Measurements from ENCODE around the gene PLCG2.

Gene PLCG2

GRCh38 chr16:81918927-81919326 is 139.8 kb downstream of the PLCG2 start:
- H3K4me1 ChIP-seq (ENCODE audit: control insufficient read depth in 1 of 2, insufficient read depth in 1 of 2, low read depth in 1 of 2, low read length in 1 of 2), result no peaks in the 10 kb centered on the region
- H3K27me3 ChIP-seq, result no peaks in the 10 kb centered on the region
- H3K4me3 ChIP-seq (ENCODE audit: low read depth in 1 of 2, low read length in 1 of 2), result no peak overlapping the region
- H3K9me3 ChIP-seq, result no peaks in the 10 kb centered on the region
- H3K36me3 ChIP-seq, result peaks cover 93% of the 10 kb centered on the region
- no peak for TF ChIP-seq CTCF (IDR thresholded peaks at IDR 0.05)
- no peak overlapping the region for H3K27ac ChIP-seq

GRCh38 chr16:81920498-81920897 is 141.4 kb downstream of the PLCG2 start:
- peaks cover 93% of the 10 kb centered on the region for H3K36me3 ChIP-seq
- H3K4me1 ChIP-seq (ENCODE audit: control insufficient read depth in 1 of 2, insufficient read depth in 1 of 2, low read depth in 1 of 2, low read length in 1 of 2), result no peaks in the 10 kb centered on the region
- no peaks in the 10 kb centered on the region for H3K9me3 ChIP-seq
- TF ChIP-seq CTCF (IDR thresholded peaks at IDR 0.05), result no peak
- H3K27ac ChIP-seq, result no peak overlapping the region
- H3K4me3 ChIP-seq (ENCODE audit: low read depth in 1 of 2, low read length in 1 of 2), result no peak overlapping the region
- no peaks in the 10 kb centered on the region for H3K27me3 ChIP-seq

- Histone ChIP-seq H3K36me3 (peaks cover 96% of the 10 kb centered on the region), H3K4me1 (ENCODE audit: control insufficient read depth in 1 of 2, insufficient read depth in 1 of 2, low read depth in 1 of 2, low read length in 1 of 2) (no peaks in the 10 kb centered on the region), H3K27ac (no peak overlapping the region), H3K9me3 (no peaks in the 10 kb centered on the region), H3K4me3 (ENCODE audit: low read depth in 1 of 2, low read length in 1 of 2) (no peak overlapping the region), H3K27me3 (no peaks in the 10 kb centered on the region)
- no peak for TF ChIP-seq CTCF (IDR thresholded peaks at IDR 0.05)
Observed at GRCh38 chr16:81921085-81921814, 142.2 kb downstream of the PLCG2 start.

GRCh38 chr16:81921843-81922584 is 142.9 kb downstream of the PLCG2 start:
- no peaks in the 10 kb centered on the region for H3K9me3 ChIP-seq
- H3K4me1 ChIP-seq (ENCODE audit: control insufficient read depth in 1 of 2, insufficient read depth in 1 of 2, low read depth in 1 of 2, low read length in 1 of 2), result no peaks in the 10 kb centered on the region
- no peak overlapping the region for H3K27ac ChIP-seq
- no peaks in the 10 kb centered on the region for H3K27me3 ChIP-seq
- TF ChIP-seq CTCF (IDR thresholded peaks at IDR 0.05), result no peak
- peaks cover 96% of the 10 kb centered on the region for H3K36me3 ChIP-seq
- no peak overlapping the region for H3K4me3 ChIP-seq (ENCODE audit: low read depth in 1 of 2, low read length in 1 of 2)

DNA sequence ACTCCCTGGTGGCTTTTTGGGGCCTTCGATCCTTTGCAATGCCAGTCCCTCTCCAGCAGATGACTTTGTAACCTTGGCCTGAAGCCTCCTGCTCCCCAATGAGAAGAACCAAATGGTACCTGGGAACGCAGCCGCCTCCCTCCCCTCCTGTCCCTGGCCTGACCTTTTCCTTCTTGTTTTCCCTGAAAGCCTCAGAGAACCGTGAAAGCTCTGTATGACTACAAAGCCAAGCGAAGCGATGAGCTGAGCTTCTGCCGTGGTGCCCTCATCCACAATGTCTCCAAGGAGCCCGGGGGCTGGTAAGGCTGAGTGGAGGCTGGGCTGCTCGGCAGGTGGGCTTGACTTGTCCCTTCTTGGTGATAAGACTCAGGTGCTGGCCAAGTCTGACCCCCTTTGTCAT is 144.2 kb downstream of the PLCG2 start:
- Histone ChIP-seq H3K4me3 (ENCODE audit: low read depth in 1 of 2, low read length in 1 of 2) (no peak overlapping the region), H3K9me3 (no peaks in the 10 kb centered on the region), H3K27ac (no peak overlapping the region), H3K36me3 (peaks cover 99% of the 10 kb centered on the region), H3K4me1 (ENCODE audit: control insufficient read depth in 1 of 2, insufficient read depth in 1 of 2, low read depth in 1 of 2, low read length in 1 of 2) (peaks cover under 1 to 9% of the 10 kb centered on the region in 2 experiments), H3K27me3 (no peaks in the 10 kb centered on the region)
- no peak for TF ChIP-seq CTCF (IDR thresholded peaks at IDR 0.05)

Data from neutrophil (primary cell).